CD4-positive, alpha-beta T cell treated with Interferon gamma for 1 hour (primary cell): ENCODE results near the gene BABAM2.
"Not testable (repeated sequence)": the region's sequence is repeated elsewhere in the genome, so short reads cannot be mapped to it uniquely, and the experiment has no call there.

Experiments
- DNase-seq: peaks from one replicate; pipeline ENCODE4 v3.0.0-alpha.2; 2020

Gene BABAM2

DNA sequence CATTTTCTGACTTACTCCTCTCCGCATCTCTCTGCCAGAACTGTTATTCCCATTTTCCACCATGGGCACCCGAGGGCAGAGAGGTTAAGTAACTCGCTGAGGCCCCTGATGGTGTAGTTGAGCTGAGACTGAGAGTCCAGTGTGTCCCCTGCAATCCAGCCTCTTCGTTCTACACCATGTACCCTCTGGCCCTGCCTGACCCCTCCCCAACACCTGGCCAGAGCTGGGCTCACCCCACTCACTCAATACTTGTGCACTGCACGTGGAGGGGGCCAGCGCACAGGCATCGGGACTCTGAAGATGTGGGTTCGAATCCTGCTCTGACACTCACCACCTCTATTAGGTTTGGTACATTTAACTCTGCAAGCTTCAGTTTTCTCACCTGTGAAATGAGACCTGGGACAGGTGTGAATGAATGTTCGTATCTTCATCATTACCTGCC is 477.8 kb downstream of the BABAM2 start:
- DNase-seq = no peak

DNA sequence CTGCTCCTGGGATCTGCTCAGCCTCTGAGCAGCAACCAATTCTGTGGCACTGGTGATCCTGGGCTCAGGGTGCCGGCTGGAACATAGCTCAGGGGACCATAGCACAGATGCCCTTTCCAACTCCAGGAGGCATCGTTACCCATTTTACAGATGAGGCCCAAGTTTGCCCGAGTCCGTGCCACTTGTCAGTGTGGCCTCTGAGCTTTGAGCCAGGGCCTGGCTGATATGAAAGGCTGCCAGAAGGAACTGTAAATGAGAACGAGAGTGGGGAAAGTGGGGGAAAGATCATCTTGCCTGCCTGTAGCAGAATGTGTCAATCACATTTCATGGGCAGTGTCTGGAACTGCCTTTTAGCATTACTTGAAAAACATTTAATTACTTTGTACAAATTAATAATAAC is 478.8 kb downstream of the BABAM2 start:
- no peak for DNase-seq

DNA sequence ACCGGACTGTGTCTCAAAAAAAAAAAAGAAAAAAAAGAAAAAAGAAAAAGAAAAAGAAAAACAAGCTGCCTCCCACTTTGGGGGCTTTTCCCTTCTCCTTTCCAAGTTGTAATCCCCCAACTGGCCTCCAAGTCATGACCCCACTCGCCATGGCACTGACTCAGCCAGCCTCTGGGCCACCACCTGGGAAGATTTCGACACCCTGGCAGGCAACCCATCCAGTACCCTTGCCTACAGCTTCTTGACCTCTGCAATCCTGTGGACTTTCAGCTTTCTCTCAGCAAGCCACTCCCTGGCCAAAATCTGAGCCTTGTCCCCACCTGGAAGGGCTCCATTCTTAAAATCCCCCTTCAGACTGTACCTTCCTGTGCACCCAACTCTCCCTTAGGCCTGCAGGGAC is 479.8 kb downstream of the BABAM2 start:
- DNase-seq = no peak

DNA sequence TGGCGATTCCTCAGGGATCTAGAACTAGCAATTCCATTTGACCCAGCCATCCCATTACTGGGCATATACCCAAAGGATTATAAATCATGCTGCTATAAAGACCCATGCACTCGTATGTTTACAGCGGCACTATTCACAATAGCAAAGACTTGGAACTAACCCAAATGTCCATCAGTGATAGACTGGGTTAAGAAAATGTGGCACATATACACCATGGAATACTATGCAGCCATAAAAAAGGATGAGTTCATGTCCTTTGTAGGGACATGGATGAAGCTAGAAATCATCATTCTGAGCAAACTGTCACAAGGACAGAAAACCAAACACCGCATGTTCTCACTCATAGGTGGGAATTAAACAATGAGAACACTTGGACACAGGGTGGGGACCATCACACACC is 481.2 kb downstream of the BABAM2 start:
- DNase-seq = not testable (repeated sequence)

DNA sequence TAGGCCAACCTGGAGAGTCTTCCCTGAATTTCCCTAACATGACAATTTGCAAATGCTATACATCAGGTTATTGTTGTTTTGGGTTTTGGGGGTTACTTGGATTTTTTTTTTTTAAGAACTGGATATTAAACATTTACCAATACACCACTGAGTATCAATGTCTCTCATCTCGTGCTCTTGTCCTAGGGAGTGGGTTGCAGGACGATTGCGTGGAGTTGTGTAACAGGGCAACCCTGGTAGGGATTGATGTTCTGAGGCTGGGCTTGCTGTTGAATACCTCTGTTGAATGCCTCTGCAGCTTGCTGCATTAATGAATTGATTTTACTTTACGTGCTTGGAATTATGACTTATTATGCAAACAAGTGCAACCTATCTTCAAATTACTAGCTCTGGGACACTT is 483.3 kb downstream of the BABAM2 start:
- DNase-seq = no peak

DNA sequence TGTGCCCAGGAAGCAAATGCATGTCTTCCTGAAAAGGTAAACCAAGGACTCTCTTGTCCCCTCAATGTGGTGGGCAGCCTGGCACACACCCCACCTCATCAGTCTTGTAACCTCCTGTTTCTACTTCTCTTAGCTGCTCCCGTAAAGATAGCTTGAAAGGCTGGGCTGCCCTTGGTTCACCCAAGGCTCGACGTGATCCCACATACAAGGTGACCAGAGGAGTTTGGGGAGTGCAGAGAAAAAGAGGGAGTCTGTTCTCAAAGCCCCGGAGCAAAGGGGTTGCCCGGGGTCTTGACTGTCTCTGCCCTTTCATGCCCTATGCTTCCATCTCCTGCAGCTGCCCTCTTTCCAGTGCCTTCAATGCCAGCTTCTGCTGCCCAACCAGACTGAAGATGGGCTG is 483.8 kb downstream of the BABAM2 start:
- no peak for DNase-seq

DNA sequence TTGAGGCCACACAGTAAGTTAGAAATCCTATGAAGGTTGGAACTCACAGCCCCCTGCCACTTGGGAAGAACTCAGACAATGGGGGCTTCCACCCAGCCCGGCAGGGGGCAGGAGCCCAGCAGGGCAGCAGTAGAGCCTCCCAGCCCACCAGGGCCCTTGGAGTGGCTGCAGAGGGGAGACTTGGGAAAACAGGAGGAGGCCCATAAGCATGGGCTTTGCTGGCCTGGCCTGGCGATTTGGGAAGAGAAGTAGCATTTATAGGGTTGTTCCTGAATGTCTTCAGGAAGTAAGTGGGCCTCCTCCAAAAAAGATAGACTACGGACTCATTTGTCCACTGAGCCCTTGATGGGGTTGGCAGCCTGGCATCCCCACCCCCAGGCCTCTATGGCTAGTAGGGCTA is 484.7 kb downstream of the BABAM2 start:
- DNase-seq = no peak

DNA sequence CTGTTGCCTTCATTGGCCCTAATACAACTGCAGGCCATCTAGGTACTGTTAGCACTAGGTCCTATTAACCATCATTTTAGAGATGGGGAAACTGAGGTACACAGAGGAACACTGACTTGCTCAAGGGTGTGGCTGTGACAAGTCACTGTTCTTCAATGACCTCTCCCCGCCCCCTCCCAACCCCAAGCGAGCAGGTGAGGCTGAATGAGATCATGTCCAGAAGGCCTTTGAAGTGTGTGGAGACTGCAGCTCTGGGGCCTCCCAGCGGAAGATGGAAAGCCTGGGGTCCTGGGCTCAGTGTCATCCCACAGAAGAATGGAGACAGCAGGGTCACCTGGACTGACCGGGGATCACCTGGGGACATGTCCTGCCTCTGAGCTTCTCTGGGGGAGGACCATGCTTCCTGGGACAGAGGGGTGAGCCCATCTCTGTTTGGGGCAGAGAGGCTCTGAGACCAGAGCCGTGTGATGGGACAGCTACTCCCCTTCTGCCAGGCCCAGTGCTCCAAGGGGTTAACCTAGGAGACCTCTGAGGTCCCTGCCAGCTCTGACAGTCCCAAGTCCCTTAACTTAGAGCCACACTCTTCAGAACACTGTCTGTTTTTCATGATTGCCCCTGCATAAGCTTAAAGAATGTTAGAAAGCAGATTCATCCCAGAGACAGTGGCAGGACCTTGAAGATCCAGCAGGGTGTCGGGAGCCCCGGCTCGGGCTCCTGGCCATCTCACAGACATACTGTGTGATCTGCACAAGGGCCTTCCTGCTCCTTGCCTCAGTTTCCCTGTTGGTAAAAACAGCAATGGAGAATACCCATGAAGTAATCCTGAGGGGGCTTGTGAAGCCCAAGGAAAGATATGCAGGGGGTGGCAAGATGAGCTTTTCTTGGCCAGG is 485.5 kb downstream of the BABAM2 start:
- no peak for DNase-seq

DNA sequence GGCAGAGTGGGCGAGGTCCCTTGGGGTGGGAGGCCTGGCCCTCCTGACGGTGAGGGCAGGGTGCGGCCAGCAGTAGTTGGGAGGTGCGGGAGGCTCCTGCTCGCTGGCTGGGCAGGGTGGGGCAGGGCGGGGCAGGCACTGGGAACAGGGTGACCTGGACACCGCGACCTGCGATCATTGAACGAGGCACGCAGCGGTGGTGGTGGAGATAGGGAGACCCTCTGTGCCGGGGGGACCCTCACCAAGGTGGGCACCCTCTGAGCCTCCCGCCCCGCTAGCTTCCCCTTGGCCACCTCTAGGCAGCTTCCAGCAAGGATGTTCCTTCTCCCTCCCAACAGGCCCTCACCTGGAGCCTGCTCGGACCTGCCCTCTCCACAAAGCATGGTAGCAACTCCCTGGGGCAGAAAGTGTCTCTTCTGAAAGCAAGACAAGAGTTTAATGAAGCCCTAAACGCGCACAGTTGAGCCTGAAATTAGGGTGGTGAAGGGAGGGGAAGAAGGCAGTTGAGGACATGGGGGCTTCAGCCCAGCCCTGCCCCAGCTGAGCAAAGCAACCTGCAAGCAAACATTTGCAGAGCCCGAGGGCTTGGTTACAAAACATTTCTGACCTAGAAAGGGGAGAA is 486.8 kb downstream of the BABAM2 start:
- DNase-seq = no peak

DNA sequence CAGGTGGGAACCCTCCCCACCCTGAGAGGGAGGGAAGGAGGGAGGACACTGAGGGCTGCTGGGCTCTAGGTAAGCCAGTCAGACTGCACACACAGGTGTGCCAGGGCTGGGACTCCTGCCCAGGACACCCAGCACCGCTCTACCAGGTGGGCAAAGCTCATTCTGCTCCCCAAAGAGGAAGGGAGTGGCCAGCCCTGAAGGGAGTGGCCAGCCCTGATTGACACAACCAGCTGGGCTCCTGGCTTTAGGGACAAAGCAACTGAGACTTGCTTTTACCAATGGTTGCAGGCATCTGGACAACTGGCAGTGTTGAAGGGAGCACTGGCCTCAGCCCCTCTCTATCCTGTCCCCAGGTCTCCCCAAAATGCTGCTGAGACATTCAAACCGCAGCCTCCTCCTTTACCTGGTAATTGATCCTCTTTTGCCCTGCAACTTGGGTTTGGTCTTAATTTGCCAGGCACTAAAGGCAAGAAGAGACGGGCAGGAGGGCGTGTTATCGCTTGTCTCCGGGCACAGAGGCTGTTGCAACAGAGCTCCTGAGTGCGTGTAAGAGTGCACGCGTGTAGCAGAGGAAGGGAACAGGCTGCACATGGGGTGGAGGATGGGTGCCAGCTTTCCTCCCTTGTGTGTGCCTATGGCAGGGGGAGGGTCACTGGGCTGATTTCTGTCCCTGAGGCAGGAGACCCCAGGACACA is 487.6 kb downstream of the BABAM2 start:
- no peak for DNase-seq

DNA sequence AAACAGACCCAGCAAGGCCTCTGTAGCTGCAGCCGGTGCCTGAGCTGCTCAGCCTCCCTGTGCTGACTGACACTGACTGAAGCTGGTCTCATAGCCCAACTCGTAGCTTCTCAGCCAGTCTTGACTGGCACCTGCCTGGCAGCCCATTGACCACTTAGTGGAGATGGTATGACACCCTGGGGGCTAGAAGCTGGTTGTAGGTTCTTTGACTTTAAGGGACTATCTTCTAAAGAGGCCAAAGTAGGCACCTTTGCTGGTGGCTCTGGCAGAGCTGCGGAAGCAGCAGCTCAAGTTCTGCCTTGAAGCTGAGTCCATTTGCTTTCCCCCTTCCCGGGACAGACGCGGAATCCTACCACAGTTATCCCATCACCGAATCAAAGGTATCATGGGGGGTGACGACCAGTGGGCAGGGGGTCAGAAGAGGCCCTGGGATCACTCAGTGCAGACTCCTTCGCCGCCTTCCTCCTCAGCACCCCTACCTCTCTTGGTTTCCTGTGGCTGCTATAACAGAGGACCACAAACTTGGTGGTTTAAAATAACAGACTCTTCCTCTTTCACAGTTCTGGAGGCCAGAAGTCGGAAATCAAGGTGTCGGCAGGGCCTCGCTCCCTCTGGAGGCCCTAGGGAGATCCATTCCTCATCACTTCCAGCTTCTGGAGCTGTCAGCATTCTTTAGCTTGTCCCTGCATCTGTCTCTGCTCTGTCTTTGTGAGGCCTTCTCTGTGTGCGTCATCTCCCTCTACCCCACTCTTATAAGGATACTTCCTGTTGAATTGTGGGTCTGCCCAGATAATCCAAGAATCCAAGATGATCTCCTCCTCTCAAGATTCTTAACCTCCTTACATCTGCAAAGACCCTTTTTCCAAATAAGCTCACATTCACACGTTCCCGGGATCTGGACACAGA is 488.4 kb downstream of the BABAM2 start:
- DNase-seq = no peak

DNA sequence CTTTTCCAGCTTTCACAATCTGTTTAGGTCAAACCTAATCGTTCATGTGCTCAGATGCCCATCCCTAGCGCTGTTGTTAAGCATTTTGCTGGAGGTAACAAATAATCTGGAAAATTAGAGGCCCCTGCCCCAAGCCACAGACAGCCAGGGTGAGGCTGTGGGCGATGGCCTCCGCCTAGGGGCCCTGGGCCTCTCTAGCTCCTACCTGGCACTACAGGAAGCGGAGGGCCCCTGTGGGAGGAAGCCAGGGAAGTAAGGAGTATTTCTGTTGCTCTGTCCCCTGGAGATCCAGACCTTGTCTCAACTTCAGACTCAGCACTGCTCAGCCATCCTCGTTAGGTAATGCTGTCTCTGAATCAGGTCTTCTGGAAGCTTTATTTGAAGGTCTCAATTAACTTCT is 489.7 kb downstream of the BABAM2 start:
- no peak for DNase-seq

DNA sequence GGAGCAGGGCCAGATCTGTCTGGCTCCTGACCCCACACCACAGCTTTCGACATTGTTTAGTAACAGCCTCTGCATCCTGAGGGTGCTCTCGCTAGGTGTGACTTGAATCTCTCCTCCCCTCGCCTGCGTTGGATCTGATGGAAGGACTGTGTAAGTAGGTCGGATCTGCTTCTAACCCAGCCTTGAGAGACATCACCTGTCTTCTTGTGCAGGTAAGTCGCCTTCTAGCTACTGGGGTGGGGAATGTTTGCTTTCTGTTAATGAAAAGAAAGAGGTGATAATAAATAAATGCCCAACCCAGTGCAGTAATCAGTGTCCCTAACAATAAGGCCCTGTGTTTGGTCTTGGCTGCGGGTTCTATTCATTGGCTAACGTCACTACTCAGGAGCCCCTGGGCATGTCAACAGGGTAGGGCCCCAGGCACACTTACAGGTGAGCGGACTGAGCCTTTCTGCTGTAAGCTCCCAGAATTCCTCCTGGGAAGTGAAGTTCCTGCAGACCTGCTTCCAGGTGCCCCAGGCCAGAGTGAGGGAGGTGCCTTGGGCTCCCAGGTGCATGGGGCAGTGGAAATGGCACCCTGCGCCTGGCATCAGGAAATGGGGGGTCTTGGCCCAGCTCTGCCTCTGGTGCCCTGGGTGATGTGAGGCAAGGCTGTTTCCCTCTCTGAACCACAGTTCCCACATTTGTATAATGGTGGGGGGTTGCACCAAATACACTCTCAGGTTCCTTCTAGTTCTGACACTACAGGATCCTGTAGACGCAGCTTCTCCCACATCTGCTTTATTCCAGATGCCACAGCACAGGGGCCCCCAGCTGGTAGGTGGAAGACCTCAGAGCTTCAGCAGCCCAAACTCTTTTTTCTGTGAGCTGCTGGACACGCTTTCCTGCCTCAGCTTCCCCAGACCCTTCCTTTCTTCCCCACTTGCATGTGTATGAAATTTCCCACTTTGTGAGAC is 491.0 kb downstream of the BABAM2 start:
- no peak for DNase-seq

DNA sequence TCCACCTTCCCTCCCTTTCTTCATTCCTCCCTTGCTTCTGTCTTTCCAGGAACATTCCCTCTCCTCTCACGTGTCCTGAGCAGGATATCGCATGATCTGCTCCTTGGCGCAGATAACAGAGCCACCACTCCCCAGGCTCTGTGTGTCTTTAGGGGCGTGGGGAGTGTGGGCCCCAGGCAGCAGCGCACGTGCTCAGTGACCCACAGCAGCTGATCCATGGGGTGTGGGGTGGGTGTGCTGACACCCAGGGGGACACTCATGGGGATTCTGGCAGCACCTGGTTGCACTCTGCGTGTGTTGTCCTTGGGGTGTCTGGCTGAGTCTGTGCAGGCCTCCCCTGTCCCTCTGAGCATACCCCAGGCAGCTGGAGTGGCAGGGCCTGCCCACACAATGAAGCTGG is 492.2 kb downstream of the BABAM2 start:
- no peak for DNase-seq

DNA sequence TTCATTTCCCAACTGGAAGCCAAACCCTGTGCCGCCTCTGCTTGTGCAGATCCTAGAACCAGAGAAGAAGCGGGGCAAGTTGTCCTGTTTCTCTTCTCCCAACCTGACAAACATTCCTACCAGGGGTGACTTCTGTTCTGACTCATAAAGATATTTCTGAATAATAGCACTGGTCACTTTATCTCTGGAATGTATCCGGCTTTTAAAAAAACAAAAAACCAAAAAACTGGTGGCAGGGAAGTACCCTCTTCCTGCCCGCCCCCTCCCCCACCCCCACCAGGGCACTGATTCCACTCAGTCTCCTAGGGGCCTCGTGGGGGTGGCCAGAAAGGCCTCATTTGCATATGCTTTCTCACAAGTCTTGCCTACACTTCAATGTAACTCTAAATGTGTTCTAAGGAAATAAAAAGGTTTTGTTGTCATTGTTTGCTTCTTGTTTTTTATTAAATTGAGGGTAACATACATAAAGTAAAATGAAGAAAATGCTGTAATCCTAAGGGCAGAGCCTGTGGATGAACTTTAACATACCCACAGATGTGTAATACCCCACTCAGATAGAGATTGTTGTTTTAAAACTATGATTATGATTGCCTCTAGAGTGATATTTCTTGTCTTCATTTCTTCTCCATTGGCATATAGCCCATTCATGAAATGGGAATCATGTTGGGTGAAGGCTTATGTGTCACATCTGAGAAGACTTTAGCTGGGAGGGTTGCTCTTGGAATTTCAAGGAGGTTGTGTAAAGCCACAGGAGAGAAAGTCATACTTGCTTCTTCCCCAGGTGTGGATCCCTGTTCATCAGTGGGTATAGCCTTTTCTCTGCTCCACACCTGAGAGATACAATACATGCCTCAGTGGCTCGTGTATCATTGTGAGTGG is 496.8 kb downstream of the BABAM2 start:
- no peak for DNase-seq
